BE2C (cell line): ENCODE data around the gene RRP8.

Experiments used
- DNase-seq: peaks from one replicate; pipeline ENCODE4 v3.0.0-alpha.2; 2020
- H3K27me3 ChIP-seq: fragments of 250-450 bp; sonication (Bioruptor Pico); 2 replicates; pipeline ENCODE4 v1.5.1; 2020; ENCODE audit warnings: mild to moderate bottlenecking
- H3K36me3 ChIP-seq: fragments of 250-450 bp; sonication (Bioruptor Pico); 2 replicates; pipeline ENCODE4 v1.5.1; 2020; ENCODE audit warnings: mild to moderate bottlenecking
- H3K4me1 ChIP-seq: fragments of 250-450 bp; sonication (Bioruptor Pico); 2 replicates; pipeline ENCODE4 v1.5.1; 2020
- H3K4me3 ChIP-seq: 2 replicates; pipeline ENCODE4 v1.5.1; 2011; ENCODE audit warnings: low read depth, low read length
- H3K9me3 ChIP-seq: fragments of 250-450 bp; sonication (Bioruptor Pico); 2 replicates; pipeline ENCODE4 v1.5.1; 2020
- TF ChIP-seq, protein P1 (sequence below): IDR thresholded peaks from 2 replicates; pipeline ENCODE4 v1.5.1; 2012; ENCODE audit warnings: mild to moderate bottlenecking, low read depth, low read length

The RRP8 gene

GRCh38 chr11:6570691-6571427 lies 32.6 kb downstream of the RRP8 start:
- DNase-seq = no peak
- no peak overlapping the region for H3K4me3 ChIP-seq
- no peaks in the 10 kb centered on the region for H3K36me3 ChIP-seq
- no peaks in the 10 kb centered on the region for H3K9me3 ChIP-seq
- TF ChIP-seq, protein P1, sequence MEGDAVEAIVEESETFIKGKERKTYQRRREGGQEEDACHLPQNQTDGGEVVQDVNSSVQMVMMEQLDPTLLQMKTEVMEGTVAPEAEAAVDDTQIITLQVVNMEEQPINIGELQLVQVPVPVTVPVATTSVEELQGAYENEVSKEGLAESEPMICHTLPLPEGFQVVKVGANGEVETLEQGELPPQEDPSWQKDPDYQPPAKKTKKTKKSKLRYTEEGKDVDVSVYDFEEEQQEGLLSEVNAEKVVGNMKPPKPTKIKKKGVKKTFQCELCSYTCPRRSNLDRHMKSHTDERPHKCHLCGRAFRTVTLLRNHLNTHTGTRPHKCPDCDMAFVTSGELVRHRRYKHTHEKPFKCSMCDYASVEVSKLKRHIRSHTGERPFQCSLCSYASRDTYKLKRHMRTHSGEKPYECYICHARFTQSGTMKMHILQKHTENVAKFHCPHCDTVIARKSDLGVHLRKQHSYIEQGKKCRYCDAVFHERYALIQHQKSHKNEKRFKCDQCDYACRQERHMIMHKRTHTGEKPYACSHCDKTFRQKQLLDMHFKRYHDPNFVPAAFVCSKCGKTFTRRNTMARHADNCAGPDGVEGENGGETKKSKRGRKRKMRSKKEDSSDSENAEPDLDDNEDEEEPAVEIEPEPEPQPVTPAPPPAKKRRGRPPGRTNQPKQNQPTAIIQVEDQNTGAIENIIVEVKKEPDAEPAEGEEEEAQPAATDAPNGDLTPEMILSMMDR = no peak
- H3K27me3 ChIP-seq = no peaks in the 10 kb centered on the region
- H3K4me1 ChIP-seq = peaks cover 3% of the 10 kb centered on the region; the same call in 1 of the 2 replicates

- Histone ChIP-seq H3K36me3 (no peaks in the 10 kb centered on the region), H3K9me3 (no peaks in the 10 kb centered on the region), H3K4me3 (no peak overlapping the region), H3K27me3 (no peaks in the 10 kb centered on the region), H3K4me1 (peaks cover 3% of the 10 kb centered on the region; the same call in 1 of the 2 replicates)
- no peak for DNase-seq
- TF ChIP-seq, protein P1 = no peak
Measured at GRCh38 chr11:6569706-6570105, 33.7 kb downstream of the RRP8 start.

- Histone ChIP-seq H3K9me3 (no peaks in the 10 kb centered on the region), H3K36me3 (no peaks in the 10 kb centered on the region), H3K4me1 (peaks cover 3% of the 10 kb centered on the region; the same call in 1 of the 2 replicates), H3K4me3 (no peak overlapping the region), H3K27me3 (no peaks in the 10 kb centered on the region)
- TF ChIP-seq, protein P1 = no peak
- peak; percentile 57 for DNase-seq
Measured at GRCh38 chr11:6568191-6568918, 35.1 kb downstream of the RRP8 start.

- Histone ChIP-seq H3K36me3 (no peaks in the 10 kb centered on the region), H3K9me3 (no peaks in the 10 kb centered on the region), H3K27me3 (no peaks in the 10 kb centered on the region), H3K4me1 (peaks cover 3% of the 10 kb centered on the region; the same call in 1 of the 2 replicates), H3K4me3 (no peak overlapping the region)
- TF ChIP-seq, protein P1 = no peak
- DNase-seq = no peak
Measured at GRCh38 chr11:6567371-6567745, 36.1 kb downstream of the RRP8 start.

DNA sequence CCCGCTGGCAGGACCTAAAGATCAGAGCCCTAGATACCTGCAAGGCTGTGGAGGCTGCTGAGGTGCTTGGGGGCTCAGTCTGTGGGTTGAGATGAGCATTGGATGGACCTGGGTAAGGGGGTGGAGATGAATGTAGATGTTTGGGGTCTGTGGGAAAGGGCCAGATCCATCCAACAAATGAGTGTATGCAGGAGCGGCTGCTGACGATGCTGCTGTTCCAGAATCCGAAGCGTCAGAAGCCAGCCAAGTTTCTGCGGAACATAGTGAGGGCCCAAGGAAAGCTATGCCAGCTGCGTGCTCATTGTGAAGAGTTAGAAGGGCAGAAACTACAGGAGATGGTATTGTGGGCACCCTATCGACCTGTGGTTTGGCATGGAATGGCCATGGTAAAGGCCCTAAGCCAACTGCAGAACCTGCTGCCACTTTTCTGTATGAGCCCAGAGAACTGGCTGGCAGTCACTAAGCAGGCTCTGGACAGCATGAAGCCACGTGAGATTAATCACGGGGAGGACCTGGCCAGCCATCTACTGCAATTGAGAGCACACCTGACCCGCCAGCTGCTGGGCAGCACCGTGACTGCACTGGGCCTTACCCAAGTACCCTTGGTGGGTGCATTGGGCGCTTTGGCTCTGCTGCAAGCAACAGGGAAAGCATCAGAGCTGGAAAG lies 36.6 kb downstream of the RRP8 start:
- no peaks in the 10 kb centered on the region for H3K9me3 ChIP-seq
- H3K4me3 ChIP-seq = no peak overlapping the region
- no peaks in the 10 kb centered on the region for H3K36me3 ChIP-seq
- H3K27me3 ChIP-seq = no peaks in the 10 kb centered on the region
- TF ChIP-seq, protein P1 = no peak
- peaks cover 3% of the 10 kb centered on the region; the same call in 1 of the 2 replicates for H3K4me1 ChIP-seq
- DNase-seq = no peak
